Limb (tissue), 2 donors: ENCODE results near the gene TENM3.
"Not testable (repeated sequence)": the region's sequence is repeated elsewhere in the genome, so short reads cannot be mapped to it uniquely, and the experiment has no call there.

ENCODE experiments used
- DNase-seq, 2 donors: peaks; one replicate each; pipeline ENCODE4 v3.0.0-alpha.2; 2016; ENCODE audit errors: extremely low spot score in 2 of 2

TENM3 gene

GRCh38 chr4:182227611-182228010 is 15.6 kb upstream of the TENM3 start:
- no peak for DNase-seq

- DNase-seq = no peak
Observed at GRCh38 chr4:182228991-182229577, 14.1 kb upstream of the TENM3 start.

GRCh38 chr4:182230256-182230655 is 12.9 kb upstream of the TENM3 start:
- no peak for DNase-seq

- no peak for DNase-seq
Observed at GRCh38 chr4:182231080-182231479, 12.1 kb upstream of the TENM3 start.

- no peak for DNase-seq
Observed at GRCh38 chr4:182231496-182231895, 11.7 kb upstream of the TENM3 start.

GRCh38 chr4:182233310-182234090 is 9.7 kb upstream of the TENM3 start:
- DNase-seq = no peak

- no peak for DNase-seq
Observed at GRCh38 chr4:182235021-182235795, 8.0 kb upstream of the TENM3 start.

- no peak for DNase-seq
Observed at GRCh38 chr4:182236186-182236585, 7.0 kb upstream of the TENM3 start.

- not testable (repeated sequence) for DNase-seq
Observed at GRCh38 chr4:182237010-182237409, 6.2 kb upstream of the TENM3 start.

- no peak for DNase-seq
Observed at GRCh38 chr4:182238355-182238931, 4.8 kb upstream of the TENM3 start.

GRCh38 chr4:182240161-182241130 is 2.8 kb upstream of the TENM3 start:
- DNase-seq = no peak

GRCh38 chr4:182242260-182242659 is 942 bp upstream of the TENM3 start:
- not testable (repeated sequence) for DNase-seq

GRCh38 chr4:182242787-182243186 is 415 bp upstream of the TENM3 start:
- DNase-seq = no peak

GRCh38 chr4:182245041-182245440 is 1.8 kb downstream of the TENM3 start:
- DNase-seq = no peak

- DNase-seq = no peak
Observed at GRCh38 chr4:182245541-182246215, 2.5 kb downstream of the TENM3 start.

GRCh38 chr4:182246401-182247205 is 3.4 kb downstream of the TENM3 start:
- no peak for DNase-seq

- no peak for DNase-seq
Observed at GRCh38 chr4:182248295-182248694, 5.1 kb downstream of the TENM3 start.

- DNase-seq = no peak
Observed at GRCh38 chr4:182250446-182250845, 7.2 kb downstream of the TENM3 start.

- no peak for DNase-seq
Observed at GRCh38 chr4:182251116-182251515, 7.9 kb downstream of the TENM3 start.
